GM18951 (cell line): ENCODE data around the gene SLC47A2.

Experiments
- POLR2A ChIP-seq: IDR thresholded peaks from 4 replicates; pipeline ENCODE4 v1.6.1; 2011; ENCODE audit warnings: mild to moderate bottlenecking; ENCODE audit not compliant: insufficient read length, insufficient read depth; ENCODE audit errors: extremely low read depth
- in situ Hi-C: fragments of 300-500 bp; cut with MboI; formaldehyde crosslinking; loops from one replicate; pipeline ENCODE4 v1.12.0; 2022; ENCODE audit warnings: low sequenced_read_pairs, mixed read lengths, inconsistent platforms; ENCODE audit not compliant: unreplicated experiment

SLC47A2 gene, protein sequence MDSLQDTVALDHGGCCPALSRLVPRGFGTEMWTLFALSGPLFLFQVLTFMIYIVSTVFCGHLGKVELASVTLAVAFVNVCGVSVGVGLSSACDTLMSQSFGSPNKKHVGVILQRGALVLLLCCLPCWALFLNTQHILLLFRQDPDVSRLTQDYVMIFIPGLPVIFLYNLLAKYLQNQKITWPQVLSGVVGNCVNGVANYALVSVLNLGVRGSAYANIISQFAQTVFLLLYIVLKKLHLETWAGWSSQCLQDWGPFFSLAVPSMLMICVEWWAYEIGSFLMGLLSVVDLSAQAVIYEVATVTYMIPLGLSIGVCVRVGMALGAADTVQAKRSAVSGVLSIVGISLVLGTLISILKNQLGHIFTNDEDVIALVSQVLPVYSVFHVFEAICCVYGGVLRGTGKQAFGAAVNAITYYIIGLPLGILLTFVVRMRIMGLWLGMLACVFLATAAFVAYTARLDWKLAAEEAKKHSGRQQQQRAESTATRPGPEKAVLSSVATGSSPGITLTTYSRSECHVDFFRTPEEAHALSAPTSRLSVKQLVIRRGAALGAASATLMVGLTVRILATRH

DNA sequence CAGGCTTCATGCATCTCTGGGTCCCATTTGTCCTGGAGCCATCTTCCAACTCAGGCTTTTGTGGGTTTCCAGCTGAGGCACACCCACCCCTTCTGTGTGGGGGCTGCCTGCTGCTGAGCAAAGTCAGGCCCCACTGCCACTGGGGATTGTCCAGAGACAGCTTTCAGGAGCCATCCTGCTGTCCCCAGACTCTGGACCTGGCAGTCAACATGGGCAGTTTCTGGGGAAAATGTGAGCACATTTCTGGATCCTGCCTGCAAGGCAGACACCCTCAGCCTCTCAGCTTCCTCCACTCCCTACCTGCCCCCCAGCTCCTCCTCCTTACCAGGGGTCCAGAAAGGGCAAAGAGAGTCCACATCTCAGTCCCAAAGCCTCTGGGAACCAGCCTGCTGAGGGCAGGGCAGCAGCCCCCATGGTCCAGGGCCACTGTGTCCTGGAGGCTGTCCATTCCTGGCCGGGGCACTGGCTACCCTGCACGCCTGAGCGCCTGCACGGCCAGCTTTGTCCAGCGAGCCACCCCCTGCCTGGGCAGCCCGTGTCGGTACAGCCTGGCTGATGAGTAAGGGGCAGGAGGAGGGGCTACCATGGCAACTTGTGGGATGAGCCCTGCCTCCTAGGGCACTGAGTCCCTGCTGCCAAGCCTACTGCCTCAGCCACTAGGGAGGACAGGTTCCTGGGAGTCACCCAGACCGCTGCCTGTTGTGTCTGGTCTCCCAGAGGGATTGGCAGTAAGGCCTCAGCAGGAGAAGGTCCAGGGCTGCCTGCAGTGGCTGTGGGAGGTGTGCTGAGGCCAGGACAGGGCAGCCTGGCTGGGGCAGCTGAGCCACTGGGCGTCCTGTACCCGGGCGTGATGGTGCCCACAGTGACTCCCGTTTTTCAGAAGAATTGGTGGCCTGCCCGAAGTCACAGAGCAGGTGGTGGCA lies at the start of gene SLC47A2:
SLC47A2 (minus strand) TSS at position 477 of the 923 bp plus-strand sequence; CDS start at position 448, 29 bp downstream.
- in situ Hi-C loops = no loop called here
- no peak for TF ChIP-seq POLR2A

DNA sequence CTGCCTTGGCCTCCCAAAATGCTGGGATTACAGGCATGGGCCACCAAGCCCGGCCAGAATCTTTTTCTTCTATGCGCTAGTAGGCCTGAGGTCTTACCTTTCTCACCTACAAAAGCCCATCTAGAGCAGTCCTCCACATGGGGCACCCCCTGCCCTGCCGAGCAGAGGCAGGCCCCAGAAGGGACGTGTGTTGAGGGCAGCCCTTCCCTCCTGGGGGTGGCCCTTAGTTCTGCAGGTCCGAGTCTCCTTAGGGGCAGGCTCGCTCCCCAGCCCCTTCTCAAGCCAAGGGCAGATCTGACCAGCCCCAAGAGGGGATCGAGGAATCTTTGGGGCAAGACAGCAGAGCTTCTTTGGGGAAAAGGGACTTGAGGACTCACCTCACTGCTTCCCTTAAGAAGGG lies 49.6 kb upstream of the SLC47A2 start:
- in situ Hi-C loops = loop anchor here (10.0 to 25.0 kb wide), 2 partner anchors 251 to 404 kb away; partner anchors contain the start of gene B9D1

DNA sequence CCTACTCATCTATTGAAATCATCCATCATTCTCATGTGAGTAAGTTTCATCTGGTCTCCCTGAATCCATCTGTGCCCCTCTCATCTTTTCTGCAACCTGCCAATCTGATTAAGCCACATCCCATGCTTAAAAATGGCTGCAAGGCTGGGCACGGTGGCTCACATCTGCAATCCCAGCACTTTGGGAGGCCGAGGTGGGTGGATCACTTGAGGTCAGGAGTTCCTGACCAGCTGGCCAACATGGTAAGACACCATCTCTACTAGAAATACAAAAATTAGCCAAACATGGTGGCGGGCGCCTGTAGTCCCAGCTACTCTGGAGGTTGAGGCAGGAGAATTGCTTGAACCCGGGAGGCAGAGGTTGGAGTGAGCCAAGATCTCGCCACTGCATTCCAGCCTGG lies 47.6 kb upstream of the SLC47A2 start:
- in situ Hi-C loops = loop anchor here (10.0 to 25.0 kb wide), 2 partner anchors 249 to 402 kb away; partner anchors contain the start of gene B9D1

More for the DNA sequence above, 49.6 kb upstream of the SLC47A2 start:
- no peak for TF ChIP-seq POLR2A

DNA sequence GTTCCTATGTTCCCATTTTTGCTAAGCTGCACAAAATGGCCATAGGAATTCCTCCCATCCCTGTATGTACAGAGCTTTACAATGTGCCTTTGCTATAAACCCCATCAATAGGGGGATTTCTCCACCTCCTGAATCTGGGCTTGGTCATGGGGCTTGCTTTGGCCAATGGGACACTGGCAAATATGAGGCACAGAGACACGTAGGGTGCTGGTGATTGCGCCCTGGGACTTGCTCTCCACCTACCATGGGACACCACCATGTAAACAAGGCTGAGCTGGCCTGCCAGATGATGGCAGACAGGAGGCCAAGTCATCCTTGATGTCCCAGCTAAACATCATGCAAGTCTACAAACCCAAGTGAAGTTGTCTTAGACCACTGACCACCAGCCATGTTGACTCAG lies 47.0 kb upstream of the SLC47A2 start:
- TF ChIP-seq POLR2A = no peak
- in situ Hi-C loops = loop anchor here (10.0 to 25.0 kb wide), 2 partner anchors 249 to 401 kb away; partner anchors contain the start of gene B9D1

DNA sequence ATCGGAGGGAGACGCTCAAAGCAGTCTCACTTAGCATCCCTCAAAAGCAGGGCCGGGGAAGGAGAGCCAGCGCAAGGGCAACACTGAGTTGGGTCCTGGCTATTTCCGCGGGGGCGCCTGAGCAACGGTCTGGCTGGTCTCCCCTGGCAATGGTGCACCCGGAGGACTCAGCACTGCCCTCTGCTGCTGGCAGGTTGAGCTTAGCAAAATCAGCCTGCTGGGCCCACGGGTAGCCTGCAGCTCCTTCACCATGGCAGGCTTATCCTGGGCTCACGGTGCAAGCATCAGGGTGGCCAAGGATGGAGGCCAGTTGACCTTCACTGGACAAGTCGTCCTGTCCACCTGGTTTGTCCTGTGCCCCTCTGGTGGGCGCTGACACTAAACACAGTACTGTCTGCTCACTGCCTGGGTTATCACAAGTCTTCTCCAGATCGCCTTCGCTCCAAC lies 46.2 kb upstream of the SLC47A2 start:
- no peak for TF ChIP-seq POLR2A
- in situ Hi-C loops = loop anchor here (10.0 to 25.0 kb wide), 2 partner anchors 248 to 400 kb away; partner anchors contain the start of gene B9D1

DNA sequence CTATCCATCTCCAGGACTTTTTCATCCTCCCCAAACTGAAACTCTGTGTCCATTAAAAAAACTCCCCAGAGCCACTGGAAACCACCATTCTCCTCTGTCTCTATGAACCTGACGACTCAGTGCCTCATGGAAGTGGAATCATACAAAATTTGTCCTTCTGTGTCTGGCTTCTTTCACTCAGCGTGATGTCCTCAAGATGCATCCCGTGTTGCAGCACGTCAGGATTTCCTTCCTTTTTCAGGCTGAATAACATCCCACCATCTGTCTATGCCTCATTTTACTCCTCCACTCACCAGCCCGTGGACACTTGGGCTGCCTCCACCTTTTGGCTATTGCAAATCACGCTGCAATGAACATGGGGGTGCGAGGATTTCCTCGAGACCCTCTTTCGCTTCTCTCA lies 44.4 kb upstream of the SLC47A2 start:
- TF ChIP-seq POLR2A = no peak
- in situ Hi-C loops = loop anchor here (10.0 to 25.0 kb wide), 2 partner anchors 246 to 398 kb away; partner anchors contain the start of gene B9D1

DNA sequence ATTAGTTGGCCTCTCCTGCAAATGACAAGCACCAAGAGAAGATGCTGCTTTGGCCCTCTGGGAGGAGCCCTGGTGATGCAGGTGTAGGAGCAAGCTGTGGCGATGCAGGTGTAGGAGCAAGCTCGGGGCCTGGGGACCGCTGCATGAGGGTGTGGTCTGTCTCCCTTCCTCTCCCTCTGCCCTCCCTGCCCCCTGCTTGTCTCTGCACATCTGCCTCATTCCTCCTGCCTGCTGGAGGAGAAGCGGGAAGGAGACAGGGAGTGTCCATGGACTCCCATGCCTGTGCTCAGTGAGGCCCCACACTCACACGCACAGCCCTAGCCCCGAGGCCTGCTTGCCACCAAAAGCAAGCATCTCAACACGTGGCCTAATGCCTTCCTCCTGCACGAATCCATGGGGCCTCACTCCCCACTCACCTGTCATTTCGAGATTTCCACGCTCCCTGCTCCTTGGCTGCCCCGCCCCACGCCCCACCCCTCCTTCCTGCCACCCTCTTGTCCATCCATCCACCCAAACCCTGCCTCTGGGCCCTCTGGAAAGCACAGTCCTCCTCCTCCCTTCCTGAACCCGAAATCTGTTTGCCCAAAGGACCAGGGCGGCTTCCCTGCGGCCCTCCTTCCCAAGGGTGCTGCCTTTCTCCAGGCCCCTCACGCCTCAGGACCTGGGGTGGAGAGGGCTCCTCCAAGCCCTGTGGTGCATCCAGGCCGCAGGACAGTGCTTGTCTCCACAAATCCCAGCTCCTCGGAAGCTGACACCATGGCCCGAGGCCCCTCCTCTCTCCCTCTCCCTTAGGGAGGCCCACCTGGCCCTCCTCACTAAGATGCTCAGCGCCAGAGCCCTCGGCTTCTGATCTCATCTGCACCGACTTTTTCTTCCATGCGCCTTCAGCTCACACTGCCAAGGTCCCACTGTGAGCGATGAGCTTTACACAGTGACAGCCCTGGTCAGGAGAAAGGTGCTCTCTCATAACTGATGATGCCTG lies 43.5 kb upstream of the SLC47A2 start:
- no peak for TF ChIP-seq POLR2A
- in situ Hi-C loops = loop anchor here (10.0 to 25.0 kb wide), 2 partner anchors 245 to 398 kb away; partner anchors contain the start of gene B9D1

DNA sequence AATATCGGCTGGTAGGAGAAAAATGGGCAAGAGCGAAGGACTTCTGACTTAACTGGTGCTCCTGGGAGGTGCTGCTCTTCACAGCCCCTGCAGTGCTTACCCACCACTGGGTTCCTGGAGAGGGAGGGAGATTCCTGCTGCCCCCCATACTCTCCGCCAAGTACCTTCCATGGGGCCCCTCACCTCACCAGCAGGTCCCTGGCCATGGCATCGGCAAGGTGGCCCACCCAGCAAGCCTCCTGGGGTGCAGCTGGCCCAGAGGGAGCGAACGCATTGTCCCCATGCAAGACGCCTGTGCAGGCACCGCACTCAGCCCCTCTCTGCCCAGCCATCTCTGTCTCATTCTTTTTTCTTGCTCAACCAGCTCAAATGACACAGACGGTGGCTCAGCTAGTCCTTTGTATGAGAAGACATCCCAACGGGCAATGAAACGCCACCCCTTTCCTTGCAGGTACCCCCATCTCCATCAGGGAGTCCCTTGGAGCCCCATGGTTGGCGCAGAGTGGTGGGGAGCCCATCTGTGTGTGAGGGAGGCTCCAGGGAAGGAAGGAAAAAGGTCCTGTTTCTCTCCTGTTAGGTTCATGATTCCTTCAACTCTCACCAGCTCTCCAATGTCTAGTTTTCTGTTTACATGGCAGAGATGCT lies 41.3 kb upstream of the SLC47A2 start:
- in situ Hi-C loops = loop anchor here (25.0 kb wide), 1 partner anchor 395 kb away; the partner anchor contains the start of gene B9D1
- no peak for TF ChIP-seq POLR2A

DNA sequence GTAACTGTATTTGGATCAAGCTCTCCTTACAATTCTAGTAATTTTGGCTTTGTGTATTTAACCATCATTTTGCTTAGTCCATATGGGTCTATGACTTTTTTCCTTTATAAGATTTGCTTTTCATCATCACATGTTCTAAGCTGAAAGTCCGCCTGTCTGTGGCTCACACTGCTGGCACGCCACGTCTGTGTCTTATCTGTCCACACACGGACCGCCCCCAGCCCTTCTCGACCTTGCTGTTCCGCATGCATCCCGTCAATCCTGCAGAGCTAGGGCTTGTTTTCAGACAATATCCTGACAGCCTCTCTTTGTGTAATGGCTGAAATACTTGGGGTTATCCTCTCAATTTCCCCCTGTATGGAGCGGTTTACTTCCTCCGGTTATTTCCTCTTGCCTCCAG lies 40.2 kb upstream of the SLC47A2 start:
- in situ Hi-C loops = loop anchor here (25.0 kb wide), 1 partner anchor 394 kb away; the partner anchor contains the start of gene B9D1
- no peak for TF ChIP-seq POLR2A

DNA sequence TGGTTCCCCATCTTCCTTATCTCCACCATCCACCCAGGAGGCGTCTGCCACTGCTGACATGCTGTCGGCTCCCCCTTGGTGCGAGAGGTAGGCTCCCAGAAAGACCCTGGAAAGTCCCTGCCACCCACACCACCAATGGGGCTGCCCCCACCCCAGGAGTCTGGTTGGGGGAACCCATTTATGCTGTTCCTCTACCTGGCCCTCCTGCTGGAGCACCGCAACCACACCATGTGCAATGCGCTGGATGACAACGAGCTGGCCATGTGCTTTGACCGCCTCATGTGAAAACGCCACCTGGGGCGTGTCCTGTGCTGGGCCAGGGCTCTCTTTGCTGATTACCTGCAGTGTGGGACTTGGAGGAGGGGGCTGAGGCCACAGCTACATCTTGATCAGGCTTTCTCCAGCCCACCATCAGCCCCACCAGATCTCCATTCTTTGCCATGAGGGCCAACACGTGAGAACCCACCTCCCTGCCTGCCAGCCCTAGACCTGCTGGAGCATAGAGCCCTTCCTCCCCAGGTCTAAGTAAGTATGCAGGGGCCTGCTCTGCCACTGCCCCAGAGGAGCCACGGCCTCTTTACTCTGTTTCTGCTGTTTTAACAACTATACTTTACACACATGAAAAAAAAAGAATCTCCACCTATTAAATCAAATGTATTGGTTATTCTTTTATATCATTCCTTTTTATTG lies 39.6 kb upstream of the SLC47A2 start:
- no peak for TF ChIP-seq POLR2A
- in situ Hi-C loops = loop anchor here (25.0 kb wide), 1 partner anchor 394 kb away; the partner anchor contains the start of gene B9D1
